Stimulated activated CD8-positive, alpha-beta memory T cell treated with anti-CD3 and anti-CD28 coated beads, Interleukin-7, amount 100 ng/mL, for 48 hours (primary cell): Measurements from ENCODE around the gene BSG.
"Not testable (repeated sequence)": the region's sequence is repeated elsewhere in the genome, so short reads cannot be mapped to it uniquely, and the experiment has no call there.

Experiments
- DNase-seq, 2 donors: peaks; one replicate each; pipeline ENCODE4 v3.0.0-alpha.2; 2020; ENCODE audit warnings: low read depth in 1 of 2; ENCODE audit errors: extremely low read depth in 1 of 2

Gene BSG

GRCh38 chr19:585146-585545 is 12.8 kb downstream of the BSG start:
- not testable (repeated sequence) for DNase-seq

GRCh38 chr19:585551-586110 is 13.2 kb downstream of the BSG start:
- no peak for DNase-seq

- peak in 1 of 2 donors; percentile 67 for DNase-seq
Measured at GRCh38 chr19:588093-588740, 15.8 kb downstream of the BSG start.

- DNase-seq, result no peak
Measured at GRCh38 chr19:588741-589692, 16.6 kb downstream of the BSG start.

GRCh38 chr19:589693-590395 is 17.4 kb downstream of the BSG start, which contains the start of gene HCN2:
Gene HCN2, plus strand, starts transcription at chr19:589881. Its CDS starts 65 bp downstream, at chr19:589946.
- DNase-seq, result no peak

- DNase-seq, result no peak
Measured at GRCh38 chr19:590396-590745, 18.0 kb downstream of the BSG start.

GRCh38 chr19:590750-591098 is 18.3 kb downstream of the BSG start:
- DNase-seq, result no peak

- DNase-seq, result no peak
Measured at GRCh38 chr19:591099-591958, 18.9 kb downstream of the BSG start.

- no peak for DNase-seq
Measured at GRCh38 chr19:592101-592500, 19.7 kb downstream of the BSG start.

GRCh38 chr19:593055-593454 is 20.7 kb downstream of the BSG start:
- DNase-seq, result no peak

- DNase-seq, result no peak
Measured at GRCh38 chr19:593505-593904, 21.1 kb downstream of the BSG start.

- no peak for DNase-seq
Measured at GRCh38 chr19:594265-594870, 22.0 kb downstream of the BSG start.

- DNase-seq, result no peak
Measured at GRCh38 chr19:595326-596262, 23.2 kb downstream of the BSG start.

GRCh38 chr19:596263-596655 is 23.9 kb downstream of the BSG start:
- DNase-seq, result no peak

- no peak for DNase-seq
Measured at GRCh38 chr19:597406-598315, 25.3 kb downstream of the BSG start.

GRCh38 chr19:601310-601709 is 28.9 kb downstream of the BSG start:
- DNase-seq, result no peak

GRCh38 chr19:601790-602189 is 29.4 kb downstream of the BSG start:
- no peak for DNase-seq
